Astrocyte of the cerebellum (primary cell): ENCODE data around the gene PTPRT.

Experiments used
- DNase-seq: peaks from one replicate; pipeline ENCODE4 v3.0.0-alpha.2; 2011; ENCODE audit warnings: low read depth
- H3K4me3 ChIP-seq: 2 replicates; pipeline ENCODE4 v1.5.1; 2011; ENCODE audit warnings: mild to moderate bottlenecking, low read depth, low read length, moderate library complexity
- in situ Hi-C: cut with HindIII; loops from 2 replicates; pipeline ENCODE4 v1.10.0; 2017; ENCODE audit warnings: low sequenced_read_pairs
- TF ChIP-seq, protein P1 (sequence below): IDR thresholded peaks from 2 replicates; pipeline ENCODE4 v1.5.1; 2012; ENCODE audit warnings: low read length, low read depth, moderate library complexity, mild to moderate bottlenecking; ENCODE audit errors: missing control alignments

PTPRT gene

DNA sequence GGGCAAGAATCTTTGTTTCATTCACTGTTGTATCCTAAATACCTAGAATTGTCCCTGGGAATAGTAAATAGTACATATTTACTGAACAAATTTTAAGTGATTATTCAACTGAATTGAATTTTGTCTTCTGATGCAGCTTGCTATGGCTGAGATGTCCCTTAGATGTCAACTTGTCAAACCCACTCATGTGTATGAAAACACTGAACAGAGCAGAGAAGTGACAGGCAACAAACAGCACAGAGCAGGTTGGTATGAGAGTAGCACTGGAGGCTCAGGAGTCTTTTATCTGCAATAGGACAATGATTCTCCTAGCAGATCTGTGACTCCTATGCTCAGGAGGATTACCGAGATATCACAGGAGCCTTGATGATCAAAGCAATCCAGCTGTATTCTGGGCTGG, 1031.4 kb downstream of the PTPRT start:
- DNase-seq = no peak
- in situ Hi-C loops = no loop called here
- H3K4me3 ChIP-seq = no peak overlapping the region
- TF ChIP-seq, protein P1, sequence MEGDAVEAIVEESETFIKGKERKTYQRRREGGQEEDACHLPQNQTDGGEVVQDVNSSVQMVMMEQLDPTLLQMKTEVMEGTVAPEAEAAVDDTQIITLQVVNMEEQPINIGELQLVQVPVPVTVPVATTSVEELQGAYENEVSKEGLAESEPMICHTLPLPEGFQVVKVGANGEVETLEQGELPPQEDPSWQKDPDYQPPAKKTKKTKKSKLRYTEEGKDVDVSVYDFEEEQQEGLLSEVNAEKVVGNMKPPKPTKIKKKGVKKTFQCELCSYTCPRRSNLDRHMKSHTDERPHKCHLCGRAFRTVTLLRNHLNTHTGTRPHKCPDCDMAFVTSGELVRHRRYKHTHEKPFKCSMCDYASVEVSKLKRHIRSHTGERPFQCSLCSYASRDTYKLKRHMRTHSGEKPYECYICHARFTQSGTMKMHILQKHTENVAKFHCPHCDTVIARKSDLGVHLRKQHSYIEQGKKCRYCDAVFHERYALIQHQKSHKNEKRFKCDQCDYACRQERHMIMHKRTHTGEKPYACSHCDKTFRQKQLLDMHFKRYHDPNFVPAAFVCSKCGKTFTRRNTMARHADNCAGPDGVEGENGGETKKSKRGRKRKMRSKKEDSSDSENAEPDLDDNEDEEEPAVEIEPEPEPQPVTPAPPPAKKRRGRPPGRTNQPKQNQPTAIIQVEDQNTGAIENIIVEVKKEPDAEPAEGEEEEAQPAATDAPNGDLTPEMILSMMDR = no peak

DNA sequence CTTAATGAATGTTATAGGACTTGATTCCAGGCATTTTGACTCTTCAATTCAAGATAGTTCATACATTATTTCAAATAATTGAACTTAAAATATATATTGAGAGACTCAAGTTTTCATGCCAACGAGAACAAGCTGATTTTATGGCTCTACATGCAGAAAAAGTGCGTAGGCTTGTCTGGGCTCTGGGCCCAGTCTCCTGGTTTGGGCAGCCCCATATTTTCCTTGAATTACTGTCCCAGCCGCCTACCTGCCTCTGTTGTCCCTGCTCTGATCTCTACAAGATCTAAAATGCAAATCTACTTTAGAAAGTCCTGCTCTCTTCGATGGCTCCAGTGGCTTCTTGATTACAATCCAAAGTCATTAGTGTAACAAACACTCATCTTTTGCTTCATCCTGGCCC, 1034.1 kb downstream of the PTPRT start:
- TF ChIP-seq, protein P1 = no peak
- DNase-seq = no peak

DNA sequence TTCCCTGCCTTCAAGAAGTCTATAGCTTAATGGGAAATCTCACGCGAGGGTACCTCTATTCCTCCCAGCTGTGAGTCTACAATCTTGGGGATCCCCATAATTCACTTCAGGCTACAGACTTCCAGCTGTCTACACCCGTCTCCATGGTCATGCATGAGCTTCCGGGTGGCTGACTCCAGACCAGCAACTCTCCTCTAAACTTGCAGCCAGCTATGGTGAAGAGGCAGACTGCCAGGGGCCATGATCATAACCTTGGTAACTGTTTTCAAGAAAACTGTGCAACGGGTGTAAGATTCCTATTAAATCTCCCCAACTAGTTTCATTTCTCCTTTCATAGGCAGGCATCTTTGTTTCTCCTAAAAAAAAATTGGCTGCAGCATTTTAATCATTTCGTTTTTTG, 1037.1 kb downstream of the PTPRT start:
- TF ChIP-seq, protein P1 = no peak
- in situ Hi-C loops = no loop called here

More for the DNA sequence above, 1034.1 kb downstream of the PTPRT start:
- in situ Hi-C loops = no loop called here
- no peak overlapping the region for H3K4me3 ChIP-seq

DNA sequence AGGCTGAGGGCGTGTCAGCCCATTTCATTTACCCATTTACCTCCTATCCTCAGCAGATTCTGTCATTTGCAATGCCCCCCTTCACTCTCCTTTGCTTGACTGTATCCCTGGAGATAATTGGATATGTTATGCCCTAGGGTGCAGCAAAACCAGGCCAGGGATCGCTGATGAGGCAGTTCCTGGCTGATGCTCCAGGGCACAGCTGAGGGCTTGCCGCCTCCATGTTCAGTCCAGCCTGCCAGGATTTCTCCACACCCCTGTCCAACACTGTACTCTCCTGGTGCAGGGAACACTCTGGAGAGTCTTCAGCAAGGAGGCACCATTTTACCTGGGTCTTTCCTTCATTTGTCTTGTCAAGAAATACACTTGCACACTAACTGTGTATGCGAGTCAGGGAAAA, 1039.5 kb downstream of the PTPRT start:
- in situ Hi-C loops = no loop called here
- no peak overlapping the region for H3K4me3 ChIP-seq
- DNase-seq = no peak
- TF ChIP-seq, protein P1 = no peak

More for the DNA sequence above, 1037.1 kb downstream of the PTPRT start:
- no peak for DNase-seq
- no peak overlapping the region for H3K4me3 ChIP-seq

DNA sequence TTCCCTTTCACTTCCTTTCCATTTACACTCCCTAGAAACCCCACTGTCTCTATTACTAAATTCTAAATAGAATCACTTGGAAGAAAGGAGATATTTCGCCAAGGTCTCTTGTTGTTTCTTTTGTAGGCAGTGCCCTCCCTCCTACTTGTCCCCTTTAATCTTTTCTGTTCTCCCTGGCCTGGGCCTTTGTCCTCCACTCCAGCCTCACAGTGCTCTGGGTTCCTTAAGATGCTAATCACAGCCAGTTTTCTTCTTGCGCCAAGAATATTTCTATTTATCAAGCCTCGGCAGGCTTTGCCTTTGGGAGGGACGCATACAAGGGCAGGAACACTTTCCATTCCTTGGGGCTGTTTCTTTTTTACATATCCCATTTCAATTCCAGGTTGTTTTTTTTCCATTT, 1051.0 kb downstream of the PTPRT start:
- TF ChIP-seq, protein P1 = no peak
- in situ Hi-C loops = no loop called here
- no peak overlapping the region for H3K4me3 ChIP-seq
- DNase-seq = no peak

DNA sequence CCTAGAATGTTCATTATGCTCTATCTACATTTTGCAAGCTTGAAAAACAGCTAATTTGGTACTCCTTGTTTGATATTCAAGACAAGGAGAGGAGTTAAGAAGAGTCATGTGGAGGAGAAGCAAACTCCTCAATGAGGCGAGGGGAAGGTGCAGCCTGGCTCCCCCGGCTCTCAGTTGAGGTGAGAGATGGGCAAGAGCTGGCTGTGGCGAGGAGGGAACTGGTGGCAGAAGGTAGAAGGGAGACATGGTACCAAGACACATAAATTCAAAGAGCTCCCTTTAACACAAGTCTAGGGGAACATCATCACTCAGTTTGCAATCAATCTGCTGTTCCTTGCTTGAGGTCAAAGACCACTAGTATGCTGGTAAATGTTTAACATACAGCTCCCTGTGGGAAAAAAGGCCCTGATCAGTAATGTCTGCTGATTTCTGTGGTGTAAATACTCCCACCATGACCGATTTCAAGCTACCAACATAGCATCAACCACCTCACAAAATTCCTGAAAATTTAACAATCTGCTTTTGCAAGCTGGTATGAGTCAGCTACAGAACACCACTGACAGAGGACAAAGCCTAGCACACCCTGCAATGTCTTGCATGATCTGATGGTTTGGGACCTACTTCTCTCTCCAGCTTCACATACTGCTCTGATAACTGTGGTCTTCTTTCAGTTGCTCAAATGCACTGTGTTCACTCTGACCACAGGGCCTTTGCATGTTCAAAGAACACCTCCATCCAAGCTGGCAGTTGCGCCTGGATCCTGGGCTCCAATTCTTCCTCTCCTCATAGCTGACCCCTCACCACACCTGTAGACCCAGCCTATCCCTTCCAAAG, 1055.2 kb downstream of the PTPRT start:
- no peak for DNase-seq
- in situ Hi-C loops = no loop called here
- TF ChIP-seq, protein P1 = no peak
- H3K4me3 ChIP-seq = no peak overlapping the region
